Fibroblast of mammary gland (primary cell): ENCODE measurements around the gene LSM3.

Experiments used
- DNase-seq: peaks from one replicate; pipeline ENCODE4 v3.0.0-alpha.2; 2010; ENCODE audit warnings: low read depth
- H3K4me3 ChIP-seq: 2 replicates; pipeline ENCODE4 v1.5.1; 2011; ENCODE audit warnings: low read depth, mild to moderate bottlenecking, low read length, moderate library complexity; ENCODE audit not compliant: control insufficient read depth
- CTCF ChIP-seq: conservative IDR thresholded peaks from 2 replicates; pipeline ENCODE4 v1.5.1; 2011; ENCODE audit warnings: low read depth, low read length, inconsistent platforms; ENCODE audit not compliant: control insufficient read depth, insufficient read depth

Gene LSM3

GRCh38 chr3:14138109-14138877, 40.3 kb upstream of the LSM3 start:
- no peak overlapping the region for H3K4me3 ChIP-seq
- DNase-seq = no peak
- no peak for TF ChIP-seq CTCF

GRCh38 chr3:14138878-14139655, 39.5 kb upstream of the LSM3 start:
- no peak for DNase-seq
- TF ChIP-seq CTCF = no peak
- no peak overlapping the region for H3K4me3 ChIP-seq

GRCh38 chr3:14139771-14140170, 38.8 kb upstream of the LSM3 start:
- no peak overlapping the region for H3K4me3 ChIP-seq
- no peak for TF ChIP-seq CTCF
- DNase-seq = no peak

GRCh38 chr3:14140668-14141067, 37.9 kb upstream of the LSM3 start:
- TF ChIP-seq CTCF = no peak
- no peak for DNase-seq
- H3K4me3 ChIP-seq = no peak overlapping the region

GRCh38 chr3:14141144-14141543, 37.5 kb upstream of the LSM3 start:
- no peak for TF ChIP-seq CTCF
- no peak overlapping the region for H3K4me3 ChIP-seq
- DNase-seq = peak; percentile 31

- TF ChIP-seq CTCF = no peak
- no peak overlapping the region for H3K4me3 ChIP-seq
- DNase-seq = no peak
These were observed 36.8 kb upstream of the LSM3 start for GRCh38 chr3:14141602-14142341.
